HG02571 (cell line): ENCODE measurements around the gene FAM118B.
"Not testable (repeated sequence)": the region's sequence is repeated elsewhere in the genome, so short reads cannot be mapped to it uniquely, and the experiment has no call there.

Source experiments
- ATAC-seq: cut with Tn5 transposase; IDR thresholded peaks from one replicate; pipeline ENCODE4 v1.9.1; 2021; ENCODE audit warnings: mild to moderate bottlenecking, moderate library complexity; ENCODE audit not compliant: unreplicated experiment

Gene FAM118B

DNA sequence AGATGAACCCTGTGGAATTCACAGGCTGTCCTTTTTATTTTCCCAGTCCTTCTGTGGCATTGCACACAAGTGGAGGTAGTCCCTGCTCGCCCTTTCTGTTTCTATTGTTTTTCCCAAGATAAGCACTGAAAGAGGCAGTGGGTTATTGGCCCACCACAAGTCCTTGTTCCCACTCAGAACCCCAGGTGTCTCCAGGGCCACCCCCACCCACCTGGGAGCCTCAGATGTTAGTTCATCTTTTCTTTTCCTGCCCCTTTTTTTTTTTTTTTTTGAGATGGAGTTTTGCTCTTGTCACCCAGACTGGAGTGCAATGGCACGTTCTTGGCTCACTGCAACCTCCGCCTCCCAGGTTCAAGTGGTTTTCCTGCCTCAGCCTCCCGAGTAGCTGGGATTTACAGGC is 97.2 kb downstream of the FAM118B start:
- not testable (repeated sequence) for ATAC-seq

DNA sequence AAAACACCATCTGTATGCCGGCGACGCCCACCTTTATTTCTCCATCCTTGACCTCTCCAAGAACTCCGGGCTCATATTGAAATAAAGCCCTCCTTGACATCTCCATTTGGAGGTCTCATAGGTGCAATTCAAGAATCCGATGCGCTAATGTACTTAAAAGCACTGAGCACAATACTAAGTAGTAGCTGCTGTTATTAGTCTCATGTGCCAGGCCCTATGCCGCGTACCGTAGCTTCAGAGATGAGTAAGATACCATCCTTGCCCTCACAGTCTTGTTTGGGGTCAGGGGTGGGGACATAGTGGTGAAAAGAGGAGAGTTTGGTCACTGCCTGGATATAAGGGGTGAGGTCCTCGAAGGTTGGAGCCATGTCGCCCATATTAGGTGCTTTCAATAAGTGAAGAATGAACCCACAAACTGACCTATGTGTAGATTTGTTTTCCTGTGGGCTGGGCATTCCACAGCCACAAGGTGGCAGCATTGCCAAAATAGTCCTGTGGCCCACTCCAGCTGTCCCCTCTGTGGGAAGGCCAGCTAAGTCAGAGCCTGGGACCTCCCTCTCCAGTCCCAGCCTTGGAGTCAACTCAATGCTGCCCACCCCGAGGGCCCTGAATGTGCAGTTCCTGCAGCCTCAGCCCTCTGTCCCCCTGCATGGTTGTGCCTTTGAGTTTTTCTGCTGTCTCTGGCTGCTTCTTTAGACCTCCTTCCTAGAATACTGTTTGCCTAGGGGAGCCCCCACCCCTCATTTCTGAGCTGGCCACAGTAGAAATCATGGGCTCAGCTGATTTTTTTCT is 98.8 kb downstream of the FAM118B start:
- peak; percentile 41 for ATAC-seq

DNA sequence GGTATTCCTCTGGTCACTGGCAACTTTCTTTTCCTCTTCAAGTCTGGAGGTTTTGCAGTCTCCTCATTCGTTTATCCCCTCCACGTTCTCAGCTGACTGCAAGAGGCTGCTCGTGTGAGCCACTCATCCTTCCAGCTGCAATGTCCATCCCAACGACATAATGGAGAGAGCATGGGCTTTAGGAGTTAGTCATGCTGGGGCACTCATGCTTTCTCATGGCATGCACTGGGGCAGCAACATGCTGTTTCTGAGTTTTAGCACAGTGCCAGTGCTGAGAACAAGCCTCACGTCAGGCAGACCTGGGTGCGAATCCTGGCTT is 99.4 kb downstream of the FAM118B start:
- ATAC-seq, result no peak

GRCh38 chr11:126311401-126312291 is 100.1 kb downstream of the FAM118B start:
- peak; percentile 50 for ATAC-seq
